ENCODE measurements around the gene HAPLN1.

Gene HAPLN1

DNA sequence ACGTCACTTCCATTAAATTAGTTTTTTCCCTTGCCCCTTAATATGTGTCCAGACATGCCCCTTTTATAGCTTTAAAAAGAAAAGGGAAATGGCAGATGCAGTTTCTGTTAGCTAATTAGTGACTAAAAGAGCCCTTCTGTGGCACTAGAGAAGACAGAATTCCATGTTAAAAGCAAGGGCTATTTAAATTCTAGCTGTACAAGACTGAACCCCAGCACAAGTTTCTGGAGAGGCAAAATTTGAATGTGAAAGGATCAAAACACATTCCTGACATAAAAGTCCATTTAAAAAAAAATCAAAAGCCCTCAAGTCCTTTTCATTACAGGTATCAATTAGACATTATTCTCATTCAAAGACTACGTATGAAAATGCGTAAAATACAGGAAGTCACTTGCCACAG lies 78.7 kb downstream of the HAPLN1 start:
- TF ChIP-seq SUZ12 (IDR thresholded peaks at IDR 0.05; ENCODE audit: extremely low read depth, insufficient read depth, insufficient read length): no peak
- no peak for TF ChIP-seq YY1 (IDR thresholded peaks at IDR 0.05; ENCODE audit: insufficient read depth, insufficient read length)
- TF ChIP-seq ZNF274 (IDR thresholded peaks at IDR 0.05; ENCODE audit: low read depth, low read length): no peak
- Histone ChIP-seq H3K4me3 (ENCODE audit: insufficient read length, low read depth) (no peak overlapping the region), H3K36me3 (ENCODE audit: insufficient read depth, insufficient read length, low read length) (no peaks in the 10 kb centered on the region), H3K4me1 (ENCODE audit: insufficient read depth, insufficient read length) (no peaks in the 10 kb centered on the region), H3K27me3 (ENCODE audit: insufficient read depth, insufficient read length) (no peaks in the 10 kb centered on the region), H3K9ac (ENCODE audit: insufficient read length, low read depth) (no peak overlapping the region), H3K9me3 (ENCODE audit: insufficient read depth, low read length) (no peaks in the 10 kb centered on the region)
- no peak for DNase-seq (ENCODE audit: low read depth, low spot score)

GRCh38 chr5:83639911-83640310 lies 80.7 kb downstream of the HAPLN1 start:
- Histone ChIP-seq H3K4me1 (ENCODE audit: insufficient read depth, insufficient read length) (no peaks in the 10 kb centered on the region), H3K9me3 (ENCODE audit: insufficient read depth, low read length) (no peaks in the 10 kb centered on the region), H3K27me3 (ENCODE audit: insufficient read depth, insufficient read length) (no peaks in the 10 kb centered on the region), H3K9ac (ENCODE audit: insufficient read length, low read depth) (no peak overlapping the region), H3K36me3 (ENCODE audit: insufficient read depth, insufficient read length, low read length) (no peaks in the 10 kb centered on the region), H3K4me3 (ENCODE audit: insufficient read length, low read depth) (no peak overlapping the region)
- no peak for DNase-seq (ENCODE audit: low read depth, low spot score)
- TF ChIP-seq ZNF274 (IDR thresholded peaks at IDR 0.05; ENCODE audit: low read depth, low read length): no peak
- TF ChIP-seq YY1 (IDR thresholded peaks at IDR 0.05; ENCODE audit: insufficient read depth, insufficient read length): no peak
- TF ChIP-seq SUZ12 (IDR thresholded peaks at IDR 0.05; ENCODE audit: extremely low read depth, insufficient read depth, insufficient read length): no peak

DNA sequence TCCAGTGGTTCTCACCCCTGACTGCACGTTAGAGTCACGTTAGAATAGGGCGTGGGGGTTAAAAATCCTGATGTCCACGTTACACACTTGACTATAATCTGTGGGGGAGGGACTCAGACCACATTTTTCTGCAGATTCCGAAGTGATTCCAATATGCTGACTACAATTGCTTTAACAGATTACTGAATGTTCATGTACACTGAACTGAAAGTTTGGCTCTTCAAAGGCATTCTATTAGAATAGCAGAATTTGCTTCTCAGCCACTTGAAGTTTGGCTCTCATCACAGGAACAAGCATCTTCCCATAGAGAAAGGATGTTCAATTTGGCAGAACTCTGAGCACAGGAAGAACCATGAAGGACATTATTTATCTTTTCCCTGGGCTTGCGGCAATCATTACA lies 84.5 kb downstream of the HAPLN1 start:
- H3K27me3 ChIP-seq (ENCODE audit: insufficient read depth, insufficient read length): no peaks in the 10 kb centered on the region
- H3K4me3 ChIP-seq (ENCODE audit: insufficient read length, low read depth): no peak overlapping the region
- no peak overlapping the region for H3K9ac ChIP-seq (ENCODE audit: insufficient read length, low read depth)
- TF ChIP-seq YY1 (IDR thresholded peaks at IDR 0.05; ENCODE audit: insufficient read depth, insufficient read length): no peak
- no peak for TF ChIP-seq SUZ12 (IDR thresholded peaks at IDR 0.05; ENCODE audit: extremely low read depth, insufficient read depth, insufficient read length)
- no peak for DNase-seq (ENCODE audit: low read depth, low spot score)
- no peaks in the 10 kb centered on the region for H3K9me3 ChIP-seq (ENCODE audit: insufficient read depth, low read length)
- no peaks in the 10 kb centered on the region for H3K36me3 ChIP-seq (ENCODE audit: insufficient read depth, insufficient read length, low read length)
- H3K4me1 ChIP-seq (ENCODE audit: insufficient read depth, insufficient read length): no peaks in the 10 kb centered on the region

DNA sequence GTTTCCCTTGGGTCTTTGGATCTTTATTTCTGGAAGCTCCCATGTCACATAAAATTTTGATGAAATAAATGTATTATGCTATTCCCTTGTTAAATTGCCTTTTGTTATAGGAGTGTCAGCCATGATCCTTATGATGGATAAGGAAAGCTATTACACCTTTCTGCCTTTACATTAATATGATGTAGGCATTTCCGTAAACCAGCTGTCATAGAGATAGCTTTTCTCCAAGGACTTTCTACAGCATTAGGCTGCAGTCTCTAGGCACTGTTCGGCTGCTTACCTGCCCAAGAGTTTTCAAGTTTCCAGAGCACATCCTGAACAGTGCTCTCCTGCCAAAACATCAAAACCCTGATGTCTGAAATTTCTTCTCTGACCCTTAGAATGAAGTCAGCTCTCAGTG lies 87.4 kb downstream of the HAPLN1 start:
- Histone ChIP-seq H3K27me3 (ENCODE audit: insufficient read depth, insufficient read length) (no peaks in the 10 kb centered on the region), H3K9me3 (ENCODE audit: insufficient read depth, low read length) (no peaks in the 10 kb centered on the region)
- TF ChIP-seq ZNF274 (IDR thresholded peaks at IDR 0.05; ENCODE audit: low read depth, low read length): no peak
- no peak for TF ChIP-seq YY1 (IDR thresholded peaks at IDR 0.05; ENCODE audit: insufficient read depth, insufficient read length)
- TF ChIP-seq SUZ12 (IDR thresholded peaks at IDR 0.05; ENCODE audit: extremely low read depth, insufficient read depth, insufficient read length): no peak

GRCh38 chr5:83632874-83633273 lies 87.8 kb downstream of the HAPLN1 start:
- TF ChIP-seq SUZ12 (IDR thresholded peaks at IDR 0.05; ENCODE audit: extremely low read depth, insufficient read depth, insufficient read length) (no peak), YY1 (IDR thresholded peaks at IDR 0.05; ENCODE audit: insufficient read depth, insufficient read length) (no peak), ZNF274 (IDR thresholded peaks at IDR 0.05; ENCODE audit: low read depth, low read length) (no peak)
- H3K27me3 ChIP-seq (ENCODE audit: insufficient read depth, insufficient read length): no peaks in the 10 kb centered on the region
- no peaks in the 10 kb centered on the region for H3K9me3 ChIP-seq (ENCODE audit: insufficient read depth, low read length)
- H3K4me3 ChIP-seq (ENCODE audit: insufficient read length, low read depth): no peak overlapping the region
- H3K9ac ChIP-seq (ENCODE audit: insufficient read length, low read depth): no peak overlapping the region
- H3K4me1 ChIP-seq (ENCODE audit: insufficient read depth, insufficient read length): no peaks in the 10 kb centered on the region
- H3K36me3 ChIP-seq (ENCODE audit: insufficient read depth, insufficient read length, low read length): no peaks in the 10 kb centered on the region
- DNase-seq (ENCODE audit: low read depth, low spot score): no peak

More for the DNA sequence above, 87.4 kb downstream of the HAPLN1 start:
- no peaks in the 10 kb centered on the region for H3K36me3 ChIP-seq (ENCODE audit: insufficient read depth, insufficient read length, low read length)
- DNase-seq (ENCODE audit: low read depth, low spot score): no peak
- H3K4me1 ChIP-seq (ENCODE audit: insufficient read depth, insufficient read length): no peaks in the 10 kb centered on the region
- H3K4me3 ChIP-seq (ENCODE audit: insufficient read length, low read depth): no peak overlapping the region
- H3K9ac ChIP-seq (ENCODE audit: insufficient read length, low read depth): no peak overlapping the region

GRCh38 chr5:83628360-83628759 lies 92.3 kb downstream of the HAPLN1 start:
- H3K9me3 ChIP-seq (ENCODE audit: insufficient read depth, low read length): no peaks in the 10 kb centered on the region
- DNase-seq (ENCODE audit: low read depth, low spot score): no peak
- TF ChIP-seq ZNF274 (IDR thresholded peaks at IDR 0.05; ENCODE audit: low read depth, low read length): no peak
- H3K4me3 ChIP-seq (ENCODE audit: insufficient read length, low read depth): no peak overlapping the region
- H3K36me3 ChIP-seq (ENCODE audit: insufficient read depth, insufficient read length, low read length): no peaks in the 10 kb centered on the region
- H3K4me1 ChIP-seq (ENCODE audit: insufficient read depth, insufficient read length): no peaks in the 10 kb centered on the region
- no peaks in the 10 kb centered on the region for H3K27me3 ChIP-seq (ENCODE audit: insufficient read depth, insufficient read length)
- H3K9ac ChIP-seq (ENCODE audit: insufficient read length, low read depth): no peak overlapping the region

DNA sequence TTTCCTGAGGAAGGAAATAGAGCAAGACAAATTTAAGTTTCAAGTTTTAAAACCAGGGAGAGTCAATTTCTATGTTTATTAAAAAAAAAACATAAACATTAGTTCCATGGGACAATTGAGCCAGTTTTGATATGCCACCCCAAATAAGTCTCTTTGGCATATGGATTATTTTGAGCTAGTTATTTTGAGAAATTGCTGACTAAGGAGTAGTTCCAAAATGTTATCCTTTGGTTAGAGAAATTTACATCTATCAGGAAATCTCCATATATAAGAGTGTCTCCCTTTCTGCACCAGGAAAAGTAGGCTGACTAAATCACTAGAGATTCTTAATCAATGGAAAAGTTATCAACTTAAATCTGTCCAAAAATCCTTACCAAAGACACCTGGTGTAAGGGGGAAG lies 105.8 kb downstream of the HAPLN1 start:
- Histone ChIP-seq H3K4me3 (ENCODE audit: insufficient read length, low read depth) (no peak overlapping the region), H3K27me3 (ENCODE audit: insufficient read depth, insufficient read length) (no peaks in the 10 kb centered on the region), H3K9me3 (ENCODE audit: insufficient read depth, low read length) (peaks cover 13% of the 10 kb centered on the region), H3K9ac (ENCODE audit: insufficient read length, low read depth) (no peak overlapping the region), H3K36me3 (ENCODE audit: insufficient read depth, insufficient read length, low read length) (no peaks in the 10 kb centered on the region), H3K4me1 (ENCODE audit: insufficient read depth, insufficient read length) (no peaks in the 10 kb centered on the region)
- no peak for DNase-seq (ENCODE audit: low read depth, low spot score)
- TF ChIP-seq SUZ12 (IDR thresholded peaks at IDR 0.05; ENCODE audit: extremely low read depth, insufficient read depth, insufficient read length) (no peak), YY1 (IDR thresholded peaks at IDR 0.05; ENCODE audit: insufficient read depth, insufficient read length) (no peak), ZNF274 (IDR thresholded peaks at IDR 0.05; ENCODE audit: low read depth, low read length) (no peak)

- H3K4me1 ChIP-seq (ENCODE audit: insufficient read depth, insufficient read length): no peaks in the 10 kb centered on the region
- H3K9me3 ChIP-seq (ENCODE audit: insufficient read depth, low read length): no peaks in the 10 kb centered on the region
- no peak overlapping the region for H3K9ac ChIP-seq (ENCODE audit: insufficient read length, low read depth)
- H3K27me3 ChIP-seq (ENCODE audit: insufficient read depth, insufficient read length): no peaks in the 10 kb centered on the region
- TF ChIP-seq ZNF274 (IDR thresholded peaks at IDR 0.05; ENCODE audit: low read depth, low read length) (no peak), YY1 (IDR thresholded peaks at IDR 0.05; ENCODE audit: insufficient read depth, insufficient read length) (no peak), SUZ12 (IDR thresholded peaks at IDR 0.05; ENCODE audit: extremely low read depth, insufficient read depth, insufficient read length) (no peak)
- H3K4me3 ChIP-seq (ENCODE audit: insufficient read length, low read depth): no peak overlapping the region
- DNase-seq (ENCODE audit: low read depth, low spot score): peak; percentile 36
- H3K36me3 ChIP-seq (ENCODE audit: insufficient read depth, insufficient read length, low read length): no peaks in the 10 kb centered on the region
Measured at GRCh38 chr5:83608122-83608521, 112.5 kb downstream of the HAPLN1 start.
